ENCODE data around the gene SAMD3. TPM values are rescaled to one million over a fixed set of nuclear protein-coding genes. Genes with fewer than 3 reads are reported as not detected.

The SAMD3 gene
- total RNA-seq, 4 donors from 2014 or later: 3.4 to 4.1 TPM; not detected in 2

DNA sequence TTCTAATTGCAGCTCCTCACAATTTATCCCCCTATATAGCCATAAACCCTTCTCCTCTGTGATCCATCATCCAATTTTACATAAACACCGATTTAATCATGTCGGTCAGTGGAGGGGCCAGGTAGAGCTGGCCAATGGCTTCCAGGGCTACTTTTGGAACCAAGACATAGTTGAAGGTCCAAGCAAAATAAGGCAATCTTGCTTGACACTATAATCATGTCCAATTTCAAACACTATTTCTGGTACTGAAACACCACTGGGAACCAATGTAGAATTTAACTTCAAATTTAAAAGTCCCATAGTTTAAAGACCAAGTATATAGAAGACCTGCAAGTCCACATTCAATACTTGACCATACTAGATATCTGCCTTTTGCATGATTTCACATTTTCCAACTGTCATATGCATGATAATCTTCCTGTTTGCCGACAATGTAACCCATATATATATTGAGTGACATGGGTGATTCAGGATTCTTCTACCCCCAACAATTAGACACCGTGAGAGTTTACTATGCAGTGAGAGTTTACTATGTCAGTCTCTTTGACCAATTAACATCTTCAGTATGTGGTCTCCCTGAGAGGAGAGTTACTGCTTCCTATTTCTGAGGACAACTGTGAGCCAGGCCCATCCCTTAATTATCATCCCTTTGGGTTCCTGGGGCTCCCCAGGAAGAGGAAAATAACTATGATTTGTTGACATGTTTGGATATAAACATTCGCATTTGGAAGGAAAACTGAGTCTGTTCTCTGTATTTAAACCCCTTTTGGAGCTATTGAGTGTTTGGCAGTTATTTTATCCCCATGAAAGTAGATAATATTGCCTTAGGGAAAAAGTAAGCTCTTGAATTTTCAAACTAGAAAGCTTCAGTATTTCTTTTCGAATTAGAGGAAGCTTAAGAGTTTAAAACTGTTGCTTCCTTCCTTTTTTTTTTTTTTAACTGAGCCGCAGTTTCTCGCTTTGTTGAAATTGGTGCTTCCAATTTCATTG lies 31.8 kb downstream of the SAMD3 start:
- Histone ChIP-seq H3K9me3 (no peaks in the 10 kb centered on the region), H3K4me1 (no peaks in the 10 kb centered on the region), H3K4me3 (no peak overlapping the region), H3K36me3 (no peaks in the 10 kb centered on the region), H3K27me3 (no peaks in the 10 kb centered on the region), H3K27ac (no peak overlapping the region)
- no peak for DNase-seq
- no peak for TF ChIP-seq CTCF (IDR thresholded peaks at IDR 0.05)
- no peak for TF ChIP-seq POLR2A (IDR thresholded peaks at IDR 0.05)

GRCh38 chr6:130189531-130190397 lies 33.0 kb downstream of the SAMD3 start:
- Histone ChIP-seq H3K27me3 (no peaks in the 10 kb centered on the region), H3K27ac (no peak overlapping the region), H3K36me3 (no peaks in the 10 kb centered on the region), H3K4me3 (no peak overlapping the region), H3K9me3 (no peaks in the 10 kb centered on the region), H3K4me1 (no peaks in the 10 kb centered on the region)
- TF ChIP-seq CTCF (IDR thresholded peaks at IDR 0.05) (no peak), POLR2A (IDR thresholded peaks at IDR 0.05) (no peak)
- DNase-seq: no peak

GRCh38 chr6:130188207-130188899 lies 34.4 kb downstream of the SAMD3 start:
- TF ChIP-seq POLR2A (IDR thresholded peaks at IDR 0.05) (no peak), CTCF (IDR thresholded peaks at IDR 0.05) (no peak)
- Histone ChIP-seq H3K9me3 (no peaks in the 10 kb centered on the region), H3K27ac (no peak overlapping the region), H3K4me3 (no peak overlapping the region), H3K4me1 (no peaks in the 10 kb centered on the region), H3K27me3 (no peaks in the 10 kb centered on the region), H3K36me3 (no peaks in the 10 kb centered on the region)
- no peak for DNase-seq

DNA sequence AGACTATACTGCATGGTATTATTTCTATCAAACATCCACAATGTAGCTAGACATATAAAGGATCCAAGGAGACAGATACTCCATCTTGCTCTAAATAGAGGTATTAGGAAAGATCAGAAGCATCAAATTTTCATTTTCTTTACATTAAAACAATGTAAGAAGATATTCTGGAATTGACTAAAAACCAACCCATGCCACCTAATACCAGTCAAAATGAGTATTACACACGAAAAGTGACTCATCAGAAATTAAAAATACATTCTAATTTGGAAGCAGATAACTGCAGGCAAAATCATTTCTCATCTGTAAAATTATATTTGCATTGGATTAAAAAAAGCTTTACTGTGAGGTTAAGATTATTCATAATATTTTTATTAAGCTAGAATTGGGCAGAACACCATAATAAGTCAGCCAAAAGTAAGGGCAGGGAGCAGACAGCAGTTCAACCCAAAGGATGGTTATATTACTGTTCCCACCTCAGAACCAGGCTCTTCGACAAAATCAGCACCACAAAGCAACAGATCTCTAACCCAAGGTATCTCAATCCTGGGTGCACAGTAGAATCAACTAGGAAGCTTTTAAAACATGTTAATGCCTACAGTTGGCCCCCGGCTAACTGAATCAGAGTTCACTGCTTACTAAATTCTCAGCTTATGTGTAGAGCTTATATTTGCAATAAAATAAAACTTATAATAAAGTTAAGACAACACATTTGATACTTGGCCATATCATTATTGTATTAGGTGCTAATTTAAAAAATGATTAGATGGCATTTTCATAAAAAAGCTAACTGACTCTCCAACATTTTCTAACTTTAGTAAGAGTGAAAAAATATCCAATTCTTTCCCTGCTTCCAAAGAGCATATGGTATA lies 35.2 kb downstream of the SAMD3 start:
- Histone ChIP-seq H3K36me3 (no peaks in the 10 kb centered on the region), H3K9me3 (no peaks in the 10 kb centered on the region), H3K4me1 (no peaks in the 10 kb centered on the region), H3K27me3 (no peaks in the 10 kb centered on the region), H3K27ac (no peak overlapping the region), H3K4me3 (no peak overlapping the region)
- TF ChIP-seq POLR2A (IDR thresholded peaks at IDR 0.05) (no peak), CTCF (IDR thresholded peaks at IDR 0.05) (no peak)
- DNase-seq: no peak
